NB4 (cell line): ENCODE data around the gene FAM171A1.
"Not testable (repeated sequence)": the region's sequence is repeated elsewhere in the genome, so short reads cannot be mapped to it uniquely, and the experiment has no call there.

Experiments used
- DNase-seq: peaks from one replicate; pipeline ENCODE4 v3.0.0; 2010; ENCODE audit warnings: low read depth
- H3K4me3 ChIP-seq: one replicate; pipeline ENCODE4 v1.5.1; 2011; ENCODE audit warnings: mild to moderate bottlenecking, low read depth, low read length, moderate library complexity
- MYC ChIP-seq: IDR thresholded peaks from 2 replicates; pipeline ENCODE4 v1.6.1; 2011; ENCODE audit warnings: low read depth, low read length
- POLR2A ChIP-seq: IDR thresholded peaks from 2 replicates; pipeline ENCODE4 v1.6.1; 2011; ENCODE audit warnings: mild to moderate bottlenecking; ENCODE audit not compliant: insufficient read length; ENCODE audit errors: extremely low read depth
- TF ChIP-seq, protein P1 (sequence below): IDR thresholded peaks from 2 replicates; pipeline ENCODE4 v1.6.1; 2011; ENCODE audit warnings: low read depth, low read length
- TF ChIP-seq, protein P2 (sequence below): IDR thresholded peaks from one replicate; pipeline ENCODE4 v1.5.1; 2012; ENCODE audit warnings: low read depth, low read length

The FAM171A1 gene

DNA sequence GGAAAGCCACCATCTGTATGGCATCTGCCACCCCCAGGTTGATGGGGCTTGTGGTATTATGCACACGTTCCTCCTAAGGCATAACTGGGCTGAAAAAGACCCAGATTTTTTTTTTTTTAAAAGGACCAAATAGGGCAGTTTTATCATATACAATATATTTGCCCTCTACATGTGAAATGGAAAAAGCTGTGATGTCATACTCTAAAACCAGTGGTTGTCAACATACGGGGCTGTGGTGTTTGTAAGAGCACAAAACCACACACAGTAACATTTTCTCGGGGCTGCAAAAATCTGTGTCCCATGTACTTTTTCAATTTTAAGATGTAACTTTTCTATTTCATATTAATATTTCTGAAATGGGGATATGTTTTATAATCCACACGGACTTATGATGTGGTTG is 34.9 kb downstream of the FAM171A1 start:
- H3K4me3 ChIP-seq = no peak overlapping the region
- no peak for TF ChIP-seq POLR2A
- TF ChIP-seq, protein P1, sequence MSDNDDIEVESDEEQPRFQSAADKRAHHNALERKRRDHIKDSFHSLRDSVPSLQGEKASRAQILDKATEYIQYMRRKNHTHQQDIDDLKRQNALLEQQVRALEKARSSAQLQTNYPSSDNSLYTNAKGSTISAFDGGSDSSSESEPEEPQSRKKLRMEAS = no peak
- no peak for TF ChIP-seq MYC
- TF ChIP-seq, protein P2, sequence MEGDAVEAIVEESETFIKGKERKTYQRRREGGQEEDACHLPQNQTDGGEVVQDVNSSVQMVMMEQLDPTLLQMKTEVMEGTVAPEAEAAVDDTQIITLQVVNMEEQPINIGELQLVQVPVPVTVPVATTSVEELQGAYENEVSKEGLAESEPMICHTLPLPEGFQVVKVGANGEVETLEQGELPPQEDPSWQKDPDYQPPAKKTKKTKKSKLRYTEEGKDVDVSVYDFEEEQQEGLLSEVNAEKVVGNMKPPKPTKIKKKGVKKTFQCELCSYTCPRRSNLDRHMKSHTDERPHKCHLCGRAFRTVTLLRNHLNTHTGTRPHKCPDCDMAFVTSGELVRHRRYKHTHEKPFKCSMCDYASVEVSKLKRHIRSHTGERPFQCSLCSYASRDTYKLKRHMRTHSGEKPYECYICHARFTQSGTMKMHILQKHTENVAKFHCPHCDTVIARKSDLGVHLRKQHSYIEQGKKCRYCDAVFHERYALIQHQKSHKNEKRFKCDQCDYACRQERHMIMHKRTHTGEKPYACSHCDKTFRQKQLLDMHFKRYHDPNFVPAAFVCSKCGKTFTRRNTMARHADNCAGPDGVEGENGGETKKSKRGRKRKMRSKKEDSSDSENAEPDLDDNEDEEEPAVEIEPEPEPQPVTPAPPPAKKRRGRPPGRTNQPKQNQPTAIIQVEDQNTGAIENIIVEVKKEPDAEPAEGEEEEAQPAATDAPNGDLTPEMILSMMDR = no peak
- no peak for DNase-seq

DNA sequence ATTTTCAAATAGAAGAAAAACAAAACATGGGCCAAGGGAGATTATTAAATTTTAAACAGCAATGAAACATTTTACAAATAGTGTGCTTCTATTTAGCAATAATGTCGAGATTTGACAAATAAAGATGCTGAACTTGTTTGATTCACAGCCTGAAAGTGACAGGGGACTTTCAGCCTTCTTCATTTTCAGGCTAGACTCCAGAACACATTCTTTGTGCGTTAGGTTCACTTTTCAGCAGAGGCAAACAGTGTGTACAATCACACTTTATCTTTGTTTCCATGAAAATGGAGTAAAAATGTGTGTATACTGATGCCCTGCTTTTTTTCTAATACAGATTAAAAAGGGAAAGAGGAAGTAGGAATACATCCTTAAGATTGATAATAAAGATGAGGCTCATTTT is 35.6 kb downstream of the FAM171A1 start:
- H3K4me3 ChIP-seq = no peak overlapping the region
- TF ChIP-seq, protein P2 = no peak
- TF ChIP-seq, protein P1 = no peak
- no peak for TF ChIP-seq MYC
- TF ChIP-seq POLR2A = no peak
- no peak for DNase-seq

DNA sequence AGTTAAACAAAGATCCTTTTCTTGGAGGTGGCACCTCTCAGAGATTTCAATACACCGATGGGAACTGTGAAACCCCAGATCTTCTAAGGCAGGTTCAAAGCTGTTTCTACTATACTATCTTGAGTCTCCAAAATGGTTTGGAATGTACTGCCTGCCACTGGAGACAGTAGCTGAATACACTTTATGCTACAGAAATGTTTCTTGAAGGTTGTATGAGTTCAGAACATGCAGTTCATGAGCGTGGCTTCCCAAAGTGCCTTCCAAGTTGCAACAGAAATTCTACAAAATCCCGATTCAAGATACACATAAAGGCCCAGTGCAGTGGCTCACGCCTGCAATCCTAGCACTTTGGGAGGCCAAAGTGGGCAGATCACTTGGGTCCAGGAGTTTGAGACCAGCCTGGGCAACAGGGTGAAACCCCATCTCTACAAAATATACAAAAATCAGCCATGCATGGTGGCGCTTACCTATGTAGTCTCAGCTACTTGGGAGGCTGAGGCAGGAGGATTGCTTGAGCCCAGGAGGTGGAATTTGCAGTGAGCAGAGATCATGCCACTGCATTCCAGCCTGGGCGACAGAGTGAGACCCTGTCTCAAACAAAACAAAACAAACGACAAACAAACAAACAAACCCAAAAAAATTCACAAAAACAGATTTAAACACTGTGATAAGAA is 36.3 kb downstream of the FAM171A1 start:
- H3K4me3 ChIP-seq = no peak overlapping the region
- TF ChIP-seq POLR2A (no peak), MYC (no peak)
- TF ChIP-seq, protein P2 = no peak
- TF ChIP-seq, protein P1 = no peak
- no peak for DNase-seq

DNA sequence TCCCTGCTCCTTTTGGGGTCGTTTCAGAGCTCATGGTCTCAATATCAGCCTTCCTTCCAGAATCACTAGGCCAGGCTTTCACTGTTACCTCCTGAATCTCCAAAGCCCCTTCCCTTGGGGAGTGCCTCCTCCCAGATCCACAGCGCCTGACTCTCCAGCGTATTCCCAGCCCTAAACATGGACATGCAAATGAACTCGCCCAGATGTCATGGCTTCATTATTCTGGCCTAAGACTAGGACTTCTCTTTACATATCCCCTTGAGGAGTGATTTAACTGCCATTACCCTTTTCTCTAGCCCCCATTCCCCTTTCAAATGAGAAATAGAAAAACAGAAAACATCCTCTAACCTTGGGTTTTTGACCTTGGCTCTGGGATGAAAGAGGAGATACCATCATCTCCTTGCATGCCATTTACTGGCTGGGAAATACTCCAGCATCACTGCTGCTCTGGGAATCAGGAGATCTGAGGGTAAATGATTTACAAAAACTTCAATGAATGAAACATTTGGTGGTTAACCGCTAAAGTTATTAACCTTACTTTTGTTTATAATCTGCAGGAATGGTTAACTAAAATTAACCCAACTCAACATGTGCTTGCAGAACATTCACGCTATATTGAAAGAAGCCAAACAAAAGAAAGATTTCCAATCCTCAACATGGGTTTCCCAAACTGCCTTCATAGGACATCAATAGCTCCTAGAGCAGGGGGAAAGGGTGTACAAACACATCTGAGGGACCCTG is 37.0 kb downstream of the FAM171A1 start:
- H3K4me3 ChIP-seq = no peak overlapping the region
- no peak for DNase-seq
- TF ChIP-seq, protein P1 = no peak
- TF ChIP-seq POLR2A (no peak), MYC (no peak)
- TF ChIP-seq, protein P2 = no peak

DNA sequence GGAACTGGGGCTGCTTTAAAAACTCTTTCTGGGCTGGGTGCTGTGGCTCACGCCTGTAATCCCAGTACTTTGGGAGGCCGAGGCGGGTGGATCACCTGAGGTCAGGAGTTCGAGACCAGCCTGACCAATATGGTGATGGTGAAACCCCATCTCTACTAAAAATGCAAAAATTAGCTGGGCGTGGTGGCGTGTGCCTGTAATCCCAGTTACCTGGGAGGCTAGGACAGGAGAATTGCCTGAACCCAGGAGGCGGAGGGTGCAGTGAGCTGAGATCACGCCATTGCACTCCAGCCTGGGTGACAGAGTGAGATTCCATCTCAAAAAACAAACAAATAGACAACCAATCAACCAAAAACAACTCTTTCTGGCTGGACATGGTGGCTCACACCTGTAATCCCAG is 37.9 kb downstream of the FAM171A1 start:
- not testable (repeated sequence) for DNase-seq, H3K4me3 ChIP-seq

DNA sequence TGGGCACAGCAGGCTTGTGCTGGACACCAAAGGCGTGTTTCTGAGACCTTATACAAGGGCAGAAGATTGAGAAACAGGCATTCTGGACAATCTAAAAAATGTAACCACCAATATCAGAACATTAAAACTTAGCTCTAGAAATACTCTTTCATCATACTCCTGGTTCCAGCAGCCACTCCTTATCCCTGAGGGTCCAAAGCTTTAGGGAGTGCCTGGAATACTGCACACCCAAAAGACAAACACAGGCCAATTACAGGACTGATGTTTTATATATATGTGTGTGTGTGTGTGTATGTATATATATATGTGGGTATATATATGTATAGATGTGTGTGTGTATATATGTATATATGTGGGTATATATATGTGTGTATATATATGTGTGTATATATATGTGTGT is 39.6 kb downstream of the FAM171A1 start:
- H3K4me3 ChIP-seq = no peak overlapping the region
- DNase-seq = no peak
- TF ChIP-seq POLR2A = no peak
- TF ChIP-seq, protein P1 = no peak
- TF ChIP-seq, protein P2 = no peak
